PC-9 (cell line): ENCODE results near the gene ENAH.

ENCODE experiments used
- CTCF ChIP-seq: fragments of 200-600 bp; sonication (generic); conservative IDR thresholded peaks from 2 replicates; pipeline ENCODE4 v1.6.1; 2017; ENCODE audit warnings: mixed run types, antibody characterized with exemption, mild to moderate bottlenecking, moderate library complexity
- EZH2 ChIP-seq: fragments of 200-600 bp; sonication (generic); IDR thresholded peaks from 2 replicates; pipeline ENCODE4 v1.8.0; 2017; ENCODE audit warnings: antibody characterized with exemption, low read depth

GRCh38 chr1:225667362-225667761 is 14.4 kb upstream of the ENAH start:
- no peak for TF ChIP-seq CTCF
- no peak for TF ChIP-seq EZH2
